ENCODE measurements around the gene VTI1A. TPM values are rescaled to one million over a fixed set of nuclear protein-coding genes. Genes with fewer than 3 reads are reported as not detected.

The VTI1A gene
- total and polyA plus RNA-seq, 9 donors: 7.8 to 48.2 (median 20.0) TPM

GRCh38 chr10:112775892-112776674 lies 329.1 kb downstream of the VTI1A start:
- TF ChIP-seq POLR2A (IDR thresholded peaks at IDR 0.05) (no peak), EP300 (IDR thresholded peaks at IDR 0.05) (no peak), CTCF (IDR thresholded peaks at IDR 0.05) (no peak)
- intact Hi-C loops (cut with DNase I): no loop called here
- peaks cover 4% of the 10 kb centered on the region for H3K4me1 ChIP-seq (ENCODE audit: insufficient read depth)
- H3K36me3 ChIP-seq: no peaks in the 10 kb centered on the region
- no peak for DNase-seq
- H3K9me3 ChIP-seq: no peaks in the 10 kb centered on the region
- H3K27me3 ChIP-seq: no peaks in the 10 kb centered on the region
- WGBS, 3 donors: 53 to 63% (median 56%) methylated on average over 14 of the region's 14 CpGs
- no peak overlapping the region for H3K4me3 ChIP-seq
- no peak overlapping the region for H3K27ac ChIP-seq

- Histone ChIP-seq H3K4me1 (ENCODE audit: insufficient read depth) (peaks cover 4% of the 10 kb centered on the region), H3K36me3 (no peaks in the 10 kb centered on the region), H3K27ac (no peak overlapping the region), H3K9me3 (no peaks in the 10 kb centered on the region), H3K27me3 (no peaks in the 10 kb centered on the region), H3K4me3 (no peak overlapping the region)
- intact Hi-C loops (cut with DNase I): no loop called here
- TF ChIP-seq EP300 (IDR thresholded peaks at IDR 0.05): no peak
- TF ChIP-seq POLR2A (IDR thresholded peaks at IDR 0.05): no peak
- no peak for TF ChIP-seq CTCF (IDR thresholded peaks at IDR 0.05)
- no peak for DNase-seq
These were observed 331.6 kb downstream of the VTI1A start for GRCh38 chr10:112778579-112778978.

GRCh38 chr10:112779025-112779770 lies 332.2 kb downstream of the VTI1A start:
- Histone ChIP-seq H3K4me3 (no peak overlapping the region), H3K36me3 (no peaks in the 10 kb centered on the region), H3K4me1 (ENCODE audit: insufficient read depth) (peaks cover 4% of the 10 kb centered on the region), H3K27me3 (no peaks in the 10 kb centered on the region), H3K27ac (no peak overlapping the region), H3K9me3 (no peaks in the 10 kb centered on the region)
- TF ChIP-seq EP300 (IDR thresholded peaks at IDR 0.05) (no peak), CTCF (IDR thresholded peaks at IDR 0.05) (no peak), POLR2A (IDR thresholded peaks at IDR 0.05) (no peak)
- intact Hi-C loops (cut with DNase I): no loop called here
- WGBS, 3 donors: 36 to 45% (median 43%) methylated on average over 7 of the region's 7 CpGs
- DNase-seq: no peak

GRCh38 chr10:112782200-112782907 lies 335.3 kb downstream of the VTI1A start:
- no peaks in the 10 kb centered on the region for H3K36me3 ChIP-seq
- H3K4me1 ChIP-seq (ENCODE audit: insufficient read depth): peaks cover 1% of the 10 kb centered on the region
- intact Hi-C loops (cut with DNase I): no loop called here
- peak overlapping the region in 1 of 2 donors; percentile 43 for H3K27ac ChIP-seq
- H3K27me3 ChIP-seq: no peaks in the 10 kb centered on the region
- H3K9me3 ChIP-seq: no peaks in the 10 kb centered on the region
- H3K4me3 ChIP-seq: no peak overlapping the region
- WGBS, 3 donors: 51 to 66% (median 65%) methylated on average over 18 of the region's 18 CpGs
- peak; percentile 40 to 83 (median 72) for DNase-seq
- TF ChIP-seq POLR2A (IDR thresholded peaks at IDR 0.05): no peak
- TF ChIP-seq CTCF (IDR thresholded peaks at IDR 0.05): no peak
- no peak for TF ChIP-seq EP300 (IDR thresholded peaks at IDR 0.05)

Data from ovary (tissue), 9 donors.